Brain microvascular endothelial cell (primary cell): ENCODE data around the gene CBX8.

Experiments
- DNase-seq: peaks from one replicate; pipeline ENCODE4 v3.0.0-alpha.2; 2020
- H3K27ac ChIP-seq: fragments of 250-450 bp; sonication (Bioruptor Pico); 2 replicates; pipeline ENCODE4 v1.5.1; 2020; ENCODE audit warnings: mild to moderate bottlenecking, moderate library complexity
- H3K27me3 ChIP-seq: fragments of 250-450 bp; sonication (Bioruptor Pico); replicated peaks from 2 replicates; pipeline ENCODE4 v1.5.1; 2020; ENCODE audit warnings: mild to moderate bottlenecking
- H3K36me3 ChIP-seq: fragments of 250-450 bp; sonication (Bioruptor Pico); replicated peaks from 2 replicates; pipeline ENCODE4 v1.5.1; 2020; ENCODE audit warnings: mild to moderate bottlenecking
- H3K4me3 ChIP-seq: 2 replicates; pipeline ENCODE4 v1.5.1; 2011; ENCODE audit warnings: low read depth, mild to moderate bottlenecking, control low read depth, low read length, moderate library complexity
- in situ Hi-C: cut with HindIII; loops from 2 replicates; pipeline ENCODE4 v1.10.0; 2017; ENCODE audit warnings: low sequenced_read_pairs, low pct_ligation_motif_present
- TF ChIP-seq, protein P1 (sequence below): IDR thresholded peaks from 2 replicates; pipeline ENCODE4 v1.5.1; 2011; ENCODE audit warnings: low read depth, mild to moderate bottlenecking, moderate library complexity, low read length, control low read depth, inconsistent platforms; ENCODE audit errors: missing control alignments

CBX8 gene

DNA sequence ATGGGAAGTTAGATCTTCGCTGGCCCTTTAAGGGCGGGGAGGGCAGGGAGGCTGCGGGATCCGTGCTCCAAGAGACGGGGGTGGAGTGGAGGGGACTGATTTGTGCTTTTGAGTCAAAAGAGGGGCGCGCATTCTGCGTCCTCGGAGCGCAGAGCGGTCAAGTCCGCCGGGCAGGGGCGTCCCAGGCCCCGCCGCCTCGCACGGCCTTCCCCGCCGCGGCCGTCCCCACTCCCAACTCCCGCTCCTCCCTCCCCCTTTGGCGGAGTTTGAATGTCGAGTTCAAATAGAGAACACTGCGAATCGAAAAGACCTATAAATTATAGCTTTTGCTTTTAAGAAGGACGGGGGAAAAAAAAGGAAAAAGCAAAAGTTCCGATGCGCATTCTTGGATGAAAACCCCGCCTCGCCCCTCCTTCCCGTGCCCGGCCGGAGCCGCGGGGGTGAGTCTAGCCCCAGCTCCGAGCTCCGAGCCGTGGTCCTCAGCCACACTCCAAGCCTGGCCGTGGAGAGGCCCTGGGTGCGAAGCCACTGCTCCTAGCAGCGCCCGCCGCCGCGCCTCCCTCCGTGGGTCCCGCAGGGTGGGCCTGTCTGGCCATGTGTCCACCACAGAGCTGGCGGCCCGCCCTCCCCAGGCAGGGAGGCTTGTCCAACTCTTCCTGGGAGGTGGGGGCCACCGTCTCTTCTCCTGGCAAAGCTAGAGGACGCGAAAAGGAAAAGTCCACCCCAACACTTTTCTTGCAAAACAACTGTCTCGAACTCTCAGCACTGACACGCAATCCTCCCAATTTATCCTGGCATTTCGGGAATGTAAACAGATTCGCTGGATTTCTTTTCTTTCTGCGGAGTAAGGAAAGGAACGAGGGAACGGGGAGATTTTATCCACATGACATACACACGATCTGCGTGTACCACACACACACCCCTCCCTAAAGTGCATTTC is 3.6 kb downstream of the CBX8 start:
- peak; percentile 33 for DNase-seq
- H3K27me3 ChIP-seq = peaks cover 45% of the 10 kb centered on the region

DNA sequence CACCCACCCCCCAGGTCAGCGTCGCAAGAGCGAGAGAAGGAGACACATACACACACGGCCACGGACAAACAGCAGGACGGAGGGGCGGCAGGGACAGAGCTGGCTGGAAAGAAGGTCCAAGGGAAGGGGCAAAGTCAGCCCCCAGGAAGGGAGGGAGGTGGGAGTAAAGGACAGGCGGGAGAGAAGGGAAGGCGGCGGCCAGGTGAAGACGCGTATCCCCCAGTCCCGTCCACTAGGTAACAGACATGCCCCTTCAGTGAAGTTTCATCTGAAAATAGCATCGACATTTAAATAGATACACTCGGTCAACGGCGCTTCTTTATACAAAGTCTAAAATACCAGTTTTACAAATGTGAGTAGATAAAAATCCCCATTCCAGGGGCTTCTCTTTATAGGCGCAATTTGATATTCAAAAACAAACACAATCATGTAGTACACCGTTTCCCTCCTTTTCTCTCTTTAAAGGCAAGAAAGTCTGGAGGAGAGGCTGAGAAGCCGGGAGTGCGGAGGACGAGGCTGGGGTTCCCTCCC is 4.5 kb downstream of the CBX8 start:
- Histone ChIP-seq H3K27me3 (peaks cover 40% of the 10 kb centered on the region), H3K4me3 (no peak overlapping the region), H3K27ac (no peak overlapping the region), H3K36me3 (peaks cover 2% of the 10 kb centered on the region)
- in situ Hi-C loops = loop anchor here (25.0 kb wide), 1 partner anchor 195 kb away; no protein-coding TSS in a partner anchor
- no peak for DNase-seq
- TF ChIP-seq, protein P1, sequence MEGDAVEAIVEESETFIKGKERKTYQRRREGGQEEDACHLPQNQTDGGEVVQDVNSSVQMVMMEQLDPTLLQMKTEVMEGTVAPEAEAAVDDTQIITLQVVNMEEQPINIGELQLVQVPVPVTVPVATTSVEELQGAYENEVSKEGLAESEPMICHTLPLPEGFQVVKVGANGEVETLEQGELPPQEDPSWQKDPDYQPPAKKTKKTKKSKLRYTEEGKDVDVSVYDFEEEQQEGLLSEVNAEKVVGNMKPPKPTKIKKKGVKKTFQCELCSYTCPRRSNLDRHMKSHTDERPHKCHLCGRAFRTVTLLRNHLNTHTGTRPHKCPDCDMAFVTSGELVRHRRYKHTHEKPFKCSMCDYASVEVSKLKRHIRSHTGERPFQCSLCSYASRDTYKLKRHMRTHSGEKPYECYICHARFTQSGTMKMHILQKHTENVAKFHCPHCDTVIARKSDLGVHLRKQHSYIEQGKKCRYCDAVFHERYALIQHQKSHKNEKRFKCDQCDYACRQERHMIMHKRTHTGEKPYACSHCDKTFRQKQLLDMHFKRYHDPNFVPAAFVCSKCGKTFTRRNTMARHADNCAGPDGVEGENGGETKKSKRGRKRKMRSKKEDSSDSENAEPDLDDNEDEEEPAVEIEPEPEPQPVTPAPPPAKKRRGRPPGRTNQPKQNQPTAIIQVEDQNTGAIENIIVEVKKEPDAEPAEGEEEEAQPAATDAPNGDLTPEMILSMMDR = no peak

More for the DNA sequence above, 3.6 kb downstream of the CBX8 start:
- H3K36me3 ChIP-seq = peaks cover 2% of the 10 kb centered on the region
- peak overlapping the region; percentile 39 for H3K4me3 ChIP-seq
- in situ Hi-C loops = loop anchor here (25.0 kb wide), 1 partner anchor 194 kb away; no protein-coding TSS in a partner anchor
- H3K27ac ChIP-seq = peak overlapping the region; percentile 34
- TF ChIP-seq, protein P1 = no peak

DNA sequence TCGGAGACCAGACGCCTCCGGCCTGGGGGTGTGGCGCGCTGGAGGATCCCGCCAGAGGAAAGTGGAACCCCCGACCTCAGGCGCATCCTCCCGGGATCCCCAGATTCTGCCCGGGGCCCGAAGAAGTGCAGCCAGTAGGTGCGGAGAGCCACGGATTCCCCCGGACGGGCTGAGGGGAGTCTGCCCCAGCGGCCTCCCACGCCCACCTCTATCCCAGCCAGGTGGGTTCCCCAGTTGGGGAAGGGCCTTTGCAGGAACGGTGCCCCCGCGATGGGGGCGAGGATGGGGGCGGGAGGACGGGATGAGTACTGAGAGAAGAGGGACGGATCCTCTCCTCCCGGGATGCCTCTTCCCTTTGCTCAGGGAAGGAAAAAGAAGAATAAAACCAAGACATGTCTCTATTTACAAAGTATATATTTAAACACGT is 5.1 kb downstream of the CBX8 start:
- peaks cover 40% of the 10 kb centered on the region for H3K27me3 ChIP-seq
- in situ Hi-C loops = loop anchor here (25.0 kb wide), 1 partner anchor 196 kb away; no protein-coding TSS in a partner anchor
- H3K27ac ChIP-seq = no peak overlapping the region
- H3K4me3 ChIP-seq = no peak overlapping the region
- no peak for DNase-seq
- peaks cover 2% of the 10 kb centered on the region for H3K36me3 ChIP-seq
- TF ChIP-seq, protein P1 = no peak

DNA sequence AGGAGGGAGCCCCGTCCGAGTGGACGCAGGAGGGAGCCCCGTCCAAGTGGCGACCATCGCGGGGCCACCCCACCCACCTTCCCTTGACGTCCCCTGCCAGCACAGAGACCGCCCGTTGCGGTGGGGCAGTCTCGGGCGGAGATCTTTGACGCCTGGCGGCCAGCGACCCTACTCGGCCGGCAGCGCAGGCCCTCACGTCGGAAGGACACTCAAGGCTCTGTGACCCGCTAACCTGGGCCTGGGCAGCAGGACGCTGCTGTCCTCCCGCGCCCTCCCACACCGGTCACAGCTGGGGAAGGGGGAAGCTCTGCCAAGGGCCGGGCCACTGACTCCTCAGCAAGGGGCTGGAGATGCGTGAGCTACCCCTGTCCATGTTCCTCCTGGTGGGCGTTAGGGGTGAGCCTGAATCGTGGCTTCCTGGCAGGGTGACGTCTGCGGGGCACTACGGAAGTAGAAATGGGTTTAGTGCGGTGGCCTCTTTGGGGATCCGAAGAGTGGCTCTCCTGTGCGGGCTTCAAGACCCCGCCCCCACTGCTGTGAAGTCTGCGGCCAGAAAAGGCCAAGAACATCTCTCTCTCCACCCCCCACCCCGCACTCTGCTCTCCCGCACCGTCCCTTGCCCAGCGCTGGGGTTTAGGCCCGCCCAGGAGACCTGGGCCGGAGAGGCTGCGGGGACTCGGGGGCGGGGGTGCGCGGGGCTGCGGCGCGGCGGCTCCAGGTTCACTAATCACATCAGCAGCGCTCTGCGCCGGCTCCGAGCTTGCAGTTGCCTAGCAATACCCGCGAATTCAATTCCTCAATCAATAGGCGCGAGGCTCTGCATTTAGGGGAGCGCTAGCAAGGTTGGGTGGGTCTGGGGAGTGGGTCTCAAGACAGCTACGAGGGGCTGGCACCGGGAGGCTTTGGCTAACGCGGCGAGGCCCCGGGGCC is 5.8 kb downstream of the CBX8 start:
- in situ Hi-C loops = loop anchor here (25.0 kb wide), 1 partner anchor 196 kb away; no protein-coding TSS in a partner anchor

More for the DNA sequence above, 5.8 kb downstream of the CBX8 start:
- Histone ChIP-seq H3K36me3 (peaks cover 2% of the 10 kb centered on the region), H3K4me3 (no peak overlapping the region), H3K27ac (no peak overlapping the region), H3K27me3 (peaks cover 40% of the 10 kb centered on the region)
- DNase-seq = no peak
- TF ChIP-seq, protein P1 = no peak
